Measurements from ENCODE around the gene ZBTB3.

Gene ZBTB3

DNA sequence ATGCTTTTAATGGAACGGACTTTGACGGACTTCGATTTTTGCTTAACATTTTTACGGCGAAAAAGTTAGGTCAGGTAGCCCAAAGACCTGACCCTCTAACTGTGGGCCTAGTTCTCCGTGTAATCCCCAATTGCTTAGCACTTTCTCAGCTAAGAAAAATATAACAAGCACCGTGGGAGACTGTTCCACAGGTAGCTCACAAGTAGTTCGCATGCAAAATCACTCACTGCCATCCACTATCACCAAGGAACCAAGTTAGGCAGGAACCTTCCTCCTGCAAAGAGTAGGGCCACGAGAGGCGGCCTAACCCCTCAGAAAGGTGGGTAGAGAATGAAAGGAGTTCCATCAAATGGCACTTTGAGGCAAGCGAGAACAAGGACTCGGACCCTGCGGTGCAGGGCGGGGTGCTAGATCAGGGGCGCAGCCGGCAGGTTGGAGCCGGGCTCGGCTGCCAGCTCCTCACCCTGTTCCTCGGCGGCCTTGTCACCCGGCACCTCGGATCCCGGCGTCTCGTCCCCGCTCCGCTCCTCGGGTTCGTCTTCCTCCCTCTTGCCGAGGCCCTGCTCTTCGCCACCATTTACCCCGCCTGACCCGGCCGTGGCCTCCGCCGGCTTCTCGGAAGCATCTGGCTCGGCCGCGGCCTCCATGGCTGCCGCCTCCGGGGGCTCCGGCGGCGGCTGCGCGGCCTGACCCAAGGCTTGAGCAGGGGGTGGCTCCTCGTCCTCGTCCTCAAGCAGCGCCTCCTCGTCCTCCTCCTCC is 27.6 kb downstream of the ZBTB3 start:
- peak overlapping the region; percentile 94 for H3K9ac ChIP-seq (ENCODE audit: low read depth, low read length)
- H3K9me3 ChIP-seq (ENCODE audit: control insufficient read depth, insufficient read depth, low read length) = no peaks in the 10 kb centered on the region
- no peaks in the 10 kb centered on the region for H3K27me3 ChIP-seq (ENCODE audit: control insufficient read depth, insufficient read depth, low read length)
- H3K4me1 ChIP-seq (ENCODE audit: control insufficient read depth, insufficient read depth, low read length) = peaks cover 5% of the 10 kb centered on the region
- H3K4me3 ChIP-seq (ENCODE audit: low read depth, low read length) = peak overlapping the region; percentile 99
- H3K36me3 ChIP-seq (ENCODE audit: control insufficient read depth, insufficient read depth, low read length) = peaks cover 25% of the 10 kb centered on the region

- Histone ChIP-seq H3K27me3 (ENCODE audit: control insufficient read depth, insufficient read depth, low read length) (no peaks in the 10 kb centered on the region), H3K4me3 (ENCODE audit: low read depth, low read length) (peak overlapping the region; percentile 99), H3K4me1 (ENCODE audit: control insufficient read depth, insufficient read depth, low read length) (peaks cover 5% of the 10 kb centered on the region), H3K9me3 (ENCODE audit: control insufficient read depth, insufficient read depth, low read length) (no peaks in the 10 kb centered on the region), H3K36me3 (ENCODE audit: control insufficient read depth, insufficient read depth, low read length) (peaks cover 32% of the 10 kb centered on the region), H3K9ac (ENCODE audit: low read depth, low read length) (peak overlapping the region; percentile 94)
Measured at GRCh38 chr11:62725646-62726045, 28.3 kb downstream of the ZBTB3 start.

GRCh38 chr11:62724171-62724570 is 29.8 kb downstream of the ZBTB3 start:
- Histone ChIP-seq H3K27me3 (ENCODE audit: control insufficient read depth, insufficient read depth, low read length) (no peaks in the 10 kb centered on the region), H3K9me3 (ENCODE audit: control insufficient read depth, insufficient read depth, low read length) (no peaks in the 10 kb centered on the region), H3K9ac (ENCODE audit: low read depth, low read length) (no peak overlapping the region), H3K4me1 (ENCODE audit: control insufficient read depth, insufficient read depth, low read length) (peaks cover 5% of the 10 kb centered on the region), H3K36me3 (ENCODE audit: control insufficient read depth, insufficient read depth, low read length) (peaks cover 46% of the 10 kb centered on the region), H3K4me3 (ENCODE audit: low read depth, low read length) (no peak overlapping the region)

DNA sequence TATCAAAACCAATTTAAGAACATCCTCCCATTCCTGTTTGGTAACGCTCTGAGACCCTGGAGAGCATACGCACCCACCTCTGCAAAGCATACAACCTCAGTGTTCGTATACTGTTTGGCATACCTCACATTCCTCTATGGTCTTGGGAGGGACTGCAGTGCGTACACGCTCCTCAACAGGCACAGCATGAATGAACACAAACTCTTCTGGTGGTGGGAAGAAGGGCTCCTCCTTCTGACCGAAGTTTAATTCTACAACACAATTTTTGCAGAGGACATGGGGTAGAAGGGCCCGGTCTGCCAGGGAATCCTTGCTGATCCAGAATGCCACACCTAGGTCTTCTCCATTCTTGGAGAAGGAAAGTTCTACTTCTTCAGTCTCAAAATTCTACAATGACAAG is 32.0 kb downstream of the ZBTB3 start:
- H3K36me3 ChIP-seq (ENCODE audit: control insufficient read depth, insufficient read depth, low read length) = peaks cover 65% of the 10 kb centered on the region
- peaks cover 5% of the 10 kb centered on the region for H3K4me1 ChIP-seq (ENCODE audit: control insufficient read depth, insufficient read depth, low read length)
- no peak overlapping the region for H3K4me3 ChIP-seq (ENCODE audit: low read depth, low read length)
- no peaks in the 10 kb centered on the region for H3K27me3 ChIP-seq (ENCODE audit: control insufficient read depth, insufficient read depth, low read length)
- no peak overlapping the region for H3K9ac ChIP-seq (ENCODE audit: low read depth, low read length)
- no peaks in the 10 kb centered on the region for H3K9me3 ChIP-seq (ENCODE audit: control insufficient read depth, insufficient read depth, low read length)

DNA sequence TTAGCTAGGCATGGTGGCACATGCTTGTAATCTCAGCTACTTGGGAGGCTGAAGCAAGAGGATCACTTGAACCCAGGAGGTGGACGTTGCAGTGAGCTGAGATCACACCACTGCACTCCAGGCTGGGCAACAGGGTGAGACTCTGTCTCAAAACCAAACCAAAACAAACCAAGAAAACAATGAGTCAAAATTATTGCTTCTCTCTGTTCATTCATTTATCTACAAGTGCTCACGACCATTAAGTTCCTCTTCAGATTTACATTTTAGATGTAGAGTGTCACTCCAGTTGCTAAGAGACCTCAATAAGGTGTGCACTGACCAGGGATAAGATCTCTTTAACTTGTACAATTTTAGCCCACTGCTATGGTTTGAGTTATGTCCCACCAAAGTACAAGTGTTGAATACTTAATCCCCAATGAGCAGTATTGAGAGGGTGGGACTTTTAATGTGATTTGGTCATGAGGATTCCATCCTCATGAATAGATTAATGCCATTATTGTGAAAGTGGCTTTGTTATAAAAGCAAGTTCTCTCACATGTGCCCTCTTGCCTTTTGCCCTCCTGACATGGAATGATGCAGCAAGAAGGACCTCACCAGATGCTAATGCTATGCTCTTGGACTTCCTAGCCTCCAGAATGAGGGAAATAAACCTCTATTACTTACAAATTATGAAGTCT is 34.5 kb downstream of the ZBTB3 start:
- Histone ChIP-seq H3K4me1 (ENCODE audit: control insufficient read depth, insufficient read depth, low read length) (no peaks in the 10 kb centered on the region), H3K9me3 (ENCODE audit: control insufficient read depth, insufficient read depth, low read length) (no peaks in the 10 kb centered on the region), H3K27me3 (ENCODE audit: control insufficient read depth, insufficient read depth, low read length) (no peaks in the 10 kb centered on the region), H3K4me3 (ENCODE audit: low read depth, low read length) (no peak overlapping the region), H3K36me3 (ENCODE audit: control insufficient read depth, insufficient read depth, low read length) (peaks cover 81% of the 10 kb centered on the region), H3K9ac (ENCODE audit: low read depth, low read length) (no peak overlapping the region)

DNA sequence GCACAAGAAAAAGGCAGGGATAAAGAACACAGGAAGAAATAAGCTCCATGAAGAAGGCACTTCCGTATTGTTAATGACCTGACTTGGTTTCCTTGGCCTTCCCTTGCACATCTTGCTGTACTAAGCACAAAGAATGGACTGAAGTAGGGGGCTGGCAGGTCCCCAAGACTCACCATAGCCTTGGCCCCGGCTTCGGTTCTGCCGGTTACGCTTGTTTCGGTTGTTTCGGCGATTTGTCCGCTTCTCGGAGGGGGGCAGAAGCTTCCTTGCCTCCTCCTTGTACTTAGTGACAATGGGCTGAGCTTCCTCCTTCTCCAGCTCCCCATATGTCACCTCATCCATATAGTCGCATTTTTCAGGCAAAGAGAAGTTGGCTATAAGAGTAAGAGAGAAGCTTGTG is 37.1 kb downstream of the ZBTB3 start:
- Histone ChIP-seq H3K4me1 (ENCODE audit: control insufficient read depth, insufficient read depth, low read length) (no peaks in the 10 kb centered on the region), H3K4me3 (ENCODE audit: low read depth, low read length) (no peak overlapping the region), H3K36me3 (ENCODE audit: control insufficient read depth, insufficient read depth, low read length) (peaks cover 70% of the 10 kb centered on the region), H3K9me3 (ENCODE audit: control insufficient read depth, insufficient read depth, low read length) (no peaks in the 10 kb centered on the region), H3K27me3 (ENCODE audit: control insufficient read depth, insufficient read depth, low read length) (no peaks in the 10 kb centered on the region), H3K9ac (ENCODE audit: low read depth, low read length) (no peak overlapping the region)

DNA sequence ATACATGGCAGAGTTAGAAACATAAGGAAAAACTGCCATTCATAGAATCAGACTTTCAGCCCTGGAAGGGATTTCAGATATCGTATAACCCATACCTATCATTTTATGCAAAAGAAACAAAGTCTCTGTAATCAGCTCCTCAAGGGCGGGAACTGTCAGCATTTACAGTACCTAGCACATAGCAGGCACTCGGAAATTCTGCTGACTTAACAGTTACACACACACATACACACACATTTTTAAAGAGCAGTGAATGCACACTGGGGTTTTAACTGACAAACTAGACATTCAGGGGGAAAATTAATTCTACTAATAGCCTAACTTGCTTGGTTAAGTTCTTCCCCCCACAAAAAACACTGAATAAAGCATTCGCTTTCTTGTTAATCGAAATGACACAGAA is 37.8 kb downstream of the ZBTB3 start:
- no peaks in the 10 kb centered on the region for H3K9me3 ChIP-seq (ENCODE audit: control insufficient read depth, insufficient read depth, low read length)
- peaks cover 68% of the 10 kb centered on the region for H3K36me3 ChIP-seq (ENCODE audit: control insufficient read depth, insufficient read depth, low read length)
- H3K4me3 ChIP-seq (ENCODE audit: low read depth, low read length) = no peak overlapping the region
- no peaks in the 10 kb centered on the region for H3K27me3 ChIP-seq (ENCODE audit: control insufficient read depth, insufficient read depth, low read length)
- H3K4me1 ChIP-seq (ENCODE audit: control insufficient read depth, insufficient read depth, low read length) = no peaks in the 10 kb centered on the region
- no peak overlapping the region for H3K9ac ChIP-seq (ENCODE audit: low read depth, low read length)

DNA sequence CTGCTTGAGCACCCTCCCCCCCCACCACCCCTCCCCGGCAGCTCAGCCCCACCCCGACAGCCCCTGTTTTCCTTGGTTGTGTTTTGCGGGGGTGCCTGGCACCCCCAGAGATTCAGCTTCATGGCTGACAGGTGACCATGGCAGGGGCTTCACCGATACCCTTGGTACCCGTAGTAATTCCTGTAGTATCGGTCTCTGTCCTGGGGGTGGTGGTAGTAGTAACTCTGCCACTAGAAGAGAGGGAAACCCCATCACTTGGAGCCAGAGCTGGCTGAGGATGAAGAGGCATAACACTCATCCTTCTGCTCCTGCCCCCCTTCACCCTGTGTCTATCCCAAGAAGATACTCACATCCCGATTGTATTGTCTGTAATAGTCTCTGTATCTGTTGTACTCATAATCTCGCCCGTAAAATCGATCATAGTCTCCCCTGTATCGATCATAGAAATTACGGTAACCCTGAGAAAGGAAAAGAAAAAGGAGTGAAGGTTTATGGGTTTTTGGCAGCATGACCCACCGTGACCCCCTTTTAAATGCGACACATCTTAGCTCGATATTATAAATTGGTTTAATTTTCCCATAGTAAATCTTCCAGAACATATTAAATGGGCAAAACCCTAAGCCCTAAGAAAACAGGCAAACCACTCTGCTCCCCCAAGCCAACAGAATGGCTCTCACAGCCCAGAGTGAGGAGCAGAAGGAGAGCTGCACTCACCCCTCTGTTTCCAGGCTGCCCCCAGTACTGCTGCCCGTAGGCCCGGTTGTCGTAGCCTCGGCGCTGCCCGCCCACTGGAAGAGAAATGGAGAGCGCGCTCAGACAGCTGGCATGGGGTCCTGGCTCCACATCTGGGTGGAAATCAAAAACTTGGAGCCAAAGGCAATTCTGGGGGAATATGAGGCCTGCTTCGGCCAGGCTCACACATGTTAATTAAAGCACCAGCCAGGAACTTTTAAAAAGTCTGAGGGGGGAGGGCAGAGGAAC is 38.5 kb downstream of the ZBTB3 start:
- Histone ChIP-seq H3K9me3 (ENCODE audit: control insufficient read depth, insufficient read depth, low read length) (no peaks in the 10 kb centered on the region), H3K4me3 (ENCODE audit: low read depth, low read length) (no peak overlapping the region), H3K4me1 (ENCODE audit: control insufficient read depth, insufficient read depth, low read length) (no peaks in the 10 kb centered on the region), H3K9ac (ENCODE audit: low read depth, low read length) (no peak overlapping the region), H3K36me3 (ENCODE audit: control insufficient read depth, insufficient read depth, low read length) (peaks cover 61% of the 10 kb centered on the region), H3K27me3 (ENCODE audit: control insufficient read depth, insufficient read depth, low read length) (no peaks in the 10 kb centered on the region)

DNA sequence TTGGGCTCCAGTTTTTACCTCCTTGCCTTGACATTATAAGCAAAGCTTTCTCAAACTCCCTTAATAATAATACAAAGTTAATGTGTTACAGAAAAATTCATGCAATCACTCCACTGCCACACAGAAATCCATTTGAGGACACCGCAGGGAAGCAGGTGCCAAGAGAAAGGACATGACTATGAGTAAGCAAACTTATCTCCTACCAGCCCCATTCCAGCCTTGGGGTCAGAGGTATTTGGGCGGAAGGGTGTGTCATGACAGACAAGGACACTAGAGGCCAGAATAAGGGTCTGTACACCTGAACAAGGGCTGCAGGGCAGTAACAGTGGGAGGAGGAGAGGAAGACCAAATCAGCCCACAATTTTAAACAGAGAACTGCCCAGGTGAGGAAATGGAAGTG is 40.6 kb downstream of the ZBTB3 start:
- H3K36me3 ChIP-seq (ENCODE audit: control insufficient read depth, insufficient read depth, low read length) = peaks cover 43% of the 10 kb centered on the region
- H3K9ac ChIP-seq (ENCODE audit: low read depth, low read length) = no peak overlapping the region

GRCh38 chr11:62712861-62713260 is 41.1 kb downstream of the ZBTB3 start:
- H3K9ac ChIP-seq (ENCODE audit: low read depth, low read length) = no peak overlapping the region
- H3K9me3 ChIP-seq (ENCODE audit: control insufficient read depth, insufficient read depth, low read length) = no peaks in the 10 kb centered on the region
- no peak overlapping the region for H3K4me3 ChIP-seq (ENCODE audit: low read depth, low read length)
- no peaks in the 10 kb centered on the region for H3K27me3 ChIP-seq (ENCODE audit: control insufficient read depth, insufficient read depth, low read length)
- peaks cover 8% of the 10 kb centered on the region for H3K4me1 ChIP-seq (ENCODE audit: control insufficient read depth, insufficient read depth, low read length)
- peaks cover 38% of the 10 kb centered on the region for H3K36me3 ChIP-seq (ENCODE audit: control insufficient read depth, insufficient read depth, low read length)

More for the DNA sequence above, 40.6 kb downstream of the ZBTB3 start:
- Histone ChIP-seq H3K4me1 (ENCODE audit: control insufficient read depth, insufficient read depth, low read length) (peaks cover 5% of the 10 kb centered on the region), H3K27me3 (ENCODE audit: control insufficient read depth, insufficient read depth, low read length) (no peaks in the 10 kb centered on the region), H3K4me3 (ENCODE audit: low read depth, low read length) (no peak overlapping the region), H3K9me3 (ENCODE audit: control insufficient read depth, insufficient read depth, low read length) (no peaks in the 10 kb centered on the region)

DNA sequence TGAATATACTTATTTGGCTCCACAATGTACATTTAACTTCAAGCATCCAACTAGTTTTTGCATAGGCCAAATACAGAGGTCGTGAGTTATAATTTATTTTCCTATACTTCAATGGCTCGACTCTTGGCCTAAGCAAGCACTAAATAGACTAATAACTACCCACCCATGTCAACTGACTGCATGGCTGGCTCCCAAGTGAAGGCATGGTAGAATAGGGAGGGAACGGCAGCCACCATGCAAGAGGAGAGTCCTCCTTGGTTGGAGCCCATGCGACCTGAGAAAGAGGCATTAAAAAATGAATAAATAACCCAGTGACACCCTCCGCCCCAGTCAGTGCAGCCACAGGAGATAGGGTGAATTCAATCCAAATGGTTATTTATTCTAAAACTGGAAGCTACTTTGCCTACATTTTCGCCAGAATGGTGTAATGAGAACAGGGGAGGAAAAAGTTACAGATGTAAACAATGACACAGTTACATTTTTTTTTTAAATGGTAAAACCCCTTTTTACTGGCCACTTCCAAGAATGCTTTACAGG is 41.6 kb downstream of the ZBTB3 start:
- no peaks in the 10 kb centered on the region for H3K27me3 ChIP-seq (ENCODE audit: control insufficient read depth, insufficient read depth, low read length)
- H3K9ac ChIP-seq (ENCODE audit: low read depth, low read length) = no peak overlapping the region
- no peak overlapping the region for H3K4me3 ChIP-seq (ENCODE audit: low read depth, low read length)
- H3K9me3 ChIP-seq (ENCODE audit: control insufficient read depth, insufficient read depth, low read length) = no peaks in the 10 kb centered on the region
- peaks cover 33% of the 10 kb centered on the region for H3K36me3 ChIP-seq (ENCODE audit: control insufficient read depth, insufficient read depth, low read length)
- H3K4me1 ChIP-seq (ENCODE audit: control insufficient read depth, insufficient read depth, low read length) = peaks cover 8% of the 10 kb centered on the region

Measured in iPS-15b (cell line).